HCT116 (cell line): ENCODE measurements around the gene INSYN2A. TPM values are rescaled to one million over a fixed set of nuclear protein-coding genes. Genes with fewer than 3 reads are reported as not detected.

Experiments used
- ATAC-seq: fragments of 200-7000 bp; cut with Tn5 transposase; 2 replicates; pipeline ENCODE4 v1.9.1; 2020; ENCODE audit warnings: mild to moderate bottlenecking, moderate library complexity
- BruUV-seq: library from RNA; stranded (reverse); fragments of 400-500 nt; replicated peaks from 2 replicates; lab custom pipeline; 2021; lab: Mats Ljungman, UMichigan
- CTCF ChIA-PET: fragments of 300-600 bp; sonication (Branson Sonifier 250); formaldehyde crosslinking; loops from one replicate; lab custom pipeline; 2021; ENCODE audit warnings: antibody characterized with exemption; lab: Charles Lee
- POLR2A ChIA-PET: fragments of 300-600, 350-600 bp; sonication (Branson Sonifier 250); formaldehyde crosslinking; loops from one replicate; lab custom pipeline; 2021; ENCODE audit warnings: antibody characterized with exemption; lab: Charles Lee
- RAD21 ChIA-PET, 2 experiments: fragments of 300-600 bp; sonication (Branson Sonifier 250); formaldehyde crosslinking; loops; one replicate each; lab custom pipeline; 2023; ENCODE audit warnings: low total read pairs in 2 of 2; ENCODE audit not compliant: uncharacterized antibody in 2 of 2, unreplicated experiment in 2 of 2, low non-redundant PET in 1 of 2; lab: Charles Lee
- DNase-seq: peaks from one replicate; pipeline ENCODE4 v3.0.0-alpha.2; 2010; ENCODE audit warnings: low read depth, low spot score
- H2AFZ ChIP-seq: fragments of 200-600 bp; shearing (Covaris generic), sonication (generic); 2 replicates; pipeline ENCODE4 v1.6.1; 2017; ENCODE audit warnings: low read depth, mixed run types, mixed read lengths, antibody characterized with exemption, low read length; ENCODE audit not compliant: poor library complexity, severe bottlenecking
- H3K27ac ChIP-seq: 2 replicates; pipeline ENCODE4 v1.5.1; 2012; ENCODE audit warnings: low read depth, low read length
- H3K27me3 ChIP-seq: fragments of 200-600 bp; sonication (generic); 2 replicates; pipeline ENCODE4 v1.6.1; 2016; ENCODE audit warnings: mixed run types, low read length, mixed read lengths; ENCODE audit not compliant: insufficient read depth
- H3K36me3 ChIP-seq, 2 experiments: fragments of 200-500 bp in 1 of 2; fragments of 200-600 bp in 1 of 2; sonication (Bioruptor generic) in 1 of 2; sonication (generic) in 1 of 2; 2 replicates each; pipeline versions ENCODE4 v1.5.1 to v1.6.1; 2014 to 2016; ENCODE audit warnings: low read length in 2 of 2, inconsistent platforms in 1 of 2, mixed read lengths in 1 of 2, mixed run types in 1 of 2; ENCODE audit not compliant: insufficient read depth in 2 of 2, control insufficient read depth in 1 of 2
- H3K4me1 ChIP-seq, 2 experiments: fragments of 200-600 bp in 1 of 2; sonication (generic) in 1 of 2; 2 replicates each; pipeline versions ENCODE4 v1.5.1 to v1.6.1; 2012 to 2017; ENCODE audit warnings: low read length in 2 of 2, inconsistent platforms in 1 of 2, mild to moderate bottlenecking in 1 of 2, mixed read lengths in 1 of 2, mixed run types in 1 of 2, moderate library complexity in 1 of 2; ENCODE audit not compliant: insufficient read depth in 2 of 2, control insufficient read depth in 1 of 2
- H3K4me2 ChIP-seq: fragments of 200-600 bp; sonication (generic); 2 replicates; pipeline ENCODE4 v1.6.1; 2017; ENCODE audit warnings: mixed run types, low read length, mixed read lengths
- H3K4me3 ChIP-seq, 2 experiments: fragments of 200-600 bp in 1 of 2; sonication (generic) in 1 of 2; replicated peaks in 1 of 2; 2 replicates each; pipeline ENCODE4 v1.5.1; 2011 to 2016; ENCODE audit warnings: low read length in 2 of 2, control low read depth in 1 of 2, low read depth in 1 of 2, mild to moderate bottlenecking in 1 of 2, mixed read lengths in 1 of 2, mixed run types in 1 of 2
- H3K79me2 ChIP-seq: fragments of 200-600 bp; sonication (generic); 2 replicates; pipeline ENCODE4 v1.6.1; 2017; ENCODE audit warnings: mild to moderate bottlenecking, mixed run types, low read length, moderate library complexity, mixed read lengths; ENCODE audit not compliant: insufficient read depth
- H3K9ac ChIP-seq: fragments of 200-600 bp; sonication (generic); 2 replicates; pipeline ENCODE4 v1.6.1; 2016; ENCODE audit warnings: low read length, mixed read lengths
- H3K9me2 ChIP-seq: fragments of 200-600 bp; sonication (generic), shearing (Covaris generic); 2 replicates; pipeline ENCODE4 v1.6.1; 2017; ENCODE audit warnings: mixed run types, mild to moderate bottlenecking, moderate library complexity; ENCODE audit not compliant: insufficient read depth
- H3K9me3 ChIP-seq, 2 experiments: fragments of 200-500 bp in 1 of 2; fragments of 200-600 bp in 1 of 2; sonication (Bioruptor generic) in 1 of 2; sonication (generic) in 1 of 2; 2 replicates each; pipeline ENCODE4 v1.6.1; 2014 to 2017; ENCODE audit warnings: low read length in 2 of 2, mixed read lengths in 2 of 2, inconsistent platforms in 1 of 2, low read depth in 1 of 2, mild to moderate bottlenecking in 1 of 2, mixed run types in 1 of 2, moderate library complexity in 1 of 2; ENCODE audit not compliant: control insufficient read depth in 1 of 2, insufficient read depth in 1 of 2
- H4K20me1 ChIP-seq: fragments of 200-600 bp; sonication (generic), shearing (Covaris generic); 2 replicates; pipeline ENCODE4 v1.6.1; 2017; ENCODE audit warnings: mixed run types, mild to moderate bottlenecking, moderate library complexity; ENCODE audit not compliant: insufficient read depth
- CEBPB ChIP-seq: IDR thresholded peaks from 2 replicates; pipeline ENCODE4 v1.6.1; 2012; ENCODE audit warnings: low read depth
- CTCF ChIP-seq, 3 experiments: fragments of 200-600 bp in 1 of 3; sonication (generic) in 1 of 3; IDR thresholded peaks in 2 of 3; conservative IDR thresholded peaks in 1 of 3; 2 replicates each; pipeline ENCODE4 v1.5.1; 2012 to 2017; ENCODE audit warnings: low read depth in 2 of 3, low read length in 2 of 3, antibody characterized with exemption in 1 of 3, borderline replicate concordance in 1 of 3, control low read depth in 1 of 3, mild to moderate bottlenecking in 1 of 3, mixed read lengths in 1 of 3, mixed run types in 1 of 3, moderate library complexity in 1 of 3; ENCODE audit not compliant: insufficient read depth in 1 of 3
- EGR1 ChIP-seq: IDR thresholded peaks from 2 replicates; pipeline ENCODE4 v1.6.1; 2012; ENCODE audit warnings: low read depth
- EZH2 ChIP-seq: fragments of 200-600 bp; sonication (generic); IDR thresholded peaks from 2 replicates; pipeline ENCODE4 v1.6.1; 2017; ENCODE audit warnings: antibody characterized with exemption, mixed run types
- EZH2phosphoT487 ChIP-seq: fragments of 200-600 bp; IDR thresholded peaks from 2 replicates; pipeline ENCODE4 v1.6.1; 2018; ENCODE audit warnings: antibody characterized with exemption, borderline replicate concordance
- FOSL1 ChIP-seq: IDR thresholded peaks from 2 replicates; pipeline ENCODE4 v1.6.1; 2012; ENCODE audit warnings: low read depth
- JUND ChIP-seq: IDR thresholded peaks from 2 replicates; pipeline ENCODE4 v1.6.1; 2012
- POLR2A ChIP-seq: IDR thresholded peaks from 2 replicates; pipeline ENCODE4 v1.7.0; 2011; ENCODE audit warnings: borderline replicate concordance; ENCODE audit not compliant: insufficient read depth, insufficient read length; ENCODE audit errors: extremely low read depth
- POLR2AphosphoS5 ChIP-seq: IDR thresholded peaks from 2 replicates; pipeline ENCODE4 v1.6.1; 2011; ENCODE audit warnings: mild to moderate bottlenecking, low read depth, low read length, moderate library complexity
- RAD21 ChIP-seq: IDR thresholded peaks from 2 replicates; pipeline ENCODE4 v1.6.1; 2012; ENCODE audit warnings: low read depth, mild to moderate bottlenecking
- SIN3A ChIP-seq: IDR thresholded peaks from 2 replicates; pipeline ENCODE4 v1.6.1; 2012; ENCODE audit warnings: low read depth
- SP1 ChIP-seq: IDR thresholded peaks from 2 replicates; pipeline ENCODE4 v1.6.1; 2012; ENCODE audit warnings: low read depth
- SRF ChIP-seq: IDR thresholded peaks from 2 replicates; pipeline ENCODE4 v1.6.1; 2012; ENCODE audit warnings: low read depth
- TCF7L2 ChIP-seq: IDR thresholded peaks from 2 replicates; pipeline ENCODE4 v1.7.0; 2011; ENCODE audit warnings: borderline replicate concordance, inconsistent platforms; ENCODE audit not compliant: insufficient read depth, insufficient read length; ENCODE audit errors: extremely low read depth
- YY1 ChIP-seq: IDR thresholded peaks from 2 replicates; pipeline ENCODE4 v1.6.1; 2011; ENCODE audit warnings: low read length, low read depth, moderate library complexity, mild to moderate bottlenecking; ENCODE audit not compliant: insufficient replicate concordance; ENCODE audit errors: extremely low read depth
- ZBTB33 ChIP-seq: IDR thresholded peaks from 2 replicates; pipeline ENCODE4 v1.6.1; 2011; ENCODE audit warnings: mild to moderate bottlenecking, low read length, moderate library complexity; ENCODE audit not compliant: insufficient replicate concordance; ENCODE audit errors: extremely low read depth
- ZFX ChIP-seq: fragments of 450-650 bp; IDR thresholded peaks from 2 replicates; pipeline ENCODE4 v1.6.1; 2017
- ZNF274 ChIP-seq: fragments of 200-500 bp; sonication (Bioruptor generic); IDR thresholded peaks from 2 replicates; pipeline ENCODE4 v1.6.1; 2014; ENCODE audit warnings: mild to moderate bottlenecking, low read depth, low read length, inconsistent platforms
- intact Hi-C: fragments of 100-400 bp; cut with micrococcal nuclease; formaldehyde crosslinking; loops from 2 replicates; pipeline ENCODE4 v1.10.0; 2022
- total RNA-seq: library from RNA; stranded (reverse); gene quantifications from one replicate; pipeline ENCODE4 v1.2.1, GENCODE V29; 2021; ENCODE audit not compliant: unreplicated experiment
- TF ChIP-seq, protein P1 (sequence below): IDR thresholded peaks from 2 replicates; pipeline ENCODE4 v1.6.1; 2012
- TF ChIP-seq, protein P2 (sequence below): IDR thresholded peaks from 2 replicates; pipeline ENCODE4 v1.6.1; 2012

Gene INSYN2A
- total RNA-seq, 1 experiment from 2014 or later = not detected

DNA sequence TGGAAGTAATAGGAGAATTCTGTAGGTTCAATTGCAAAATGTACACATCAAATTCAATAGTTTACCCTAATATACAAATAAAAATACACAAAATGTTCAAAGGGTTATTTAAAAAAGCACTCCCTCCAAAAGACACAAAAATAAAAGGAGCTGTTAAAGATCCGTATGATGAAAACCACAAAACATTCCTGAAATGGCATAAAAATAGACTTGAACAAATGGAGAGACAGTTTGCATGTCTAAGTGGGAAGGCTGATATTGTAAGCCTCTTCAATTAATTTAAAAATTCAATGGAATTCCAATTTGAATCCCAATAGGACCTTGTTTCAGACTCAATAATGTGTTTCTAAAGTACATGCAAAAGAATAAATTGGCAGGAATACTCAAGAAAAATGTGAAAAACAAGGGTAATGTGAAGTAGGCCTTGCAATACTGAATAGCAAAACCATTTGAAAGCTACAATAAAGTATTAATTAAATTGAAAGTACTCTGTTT is 38.0 kb upstream of the INSYN2A start:
- H3K9me3 ChIP-seq = no peaks in the 10 kb centered on the region
- no peaks in the 10 kb centered on the region for H3K27me3 ChIP-seq
- ChIA-PET POLR2A (no interaction called here), RAD21 (no interaction called here), CTCF (interaction anchor here (2.0 kb wide), 1 partner anchor 9 kb away, joined by 11 read pairs; no protein-coding TSS in a partner anchor)
- H3K4me1 ChIP-seq = no peaks in the 10 kb centered on the region
- no peak overlapping the region for H2AFZ ChIP-seq
- no peak for ATAC-seq
- H3K4me2 ChIP-seq = no peak overlapping the region
- H3K36me3 ChIP-seq = no peaks in the 10 kb centered on the region
- no peaks in the 10 kb centered on the region for H3K9me2 ChIP-seq
- DNase-seq = no peak
- no peaks in the 10 kb centered on the region for H3K79me2 ChIP-seq
- intact Hi-C loops = no loop called here
- no TSS peak for BruUV-seq
- TF ChIP-seq FOSL1 (no peak), EZH2phosphoT487 (no peak), SP1 (no peak), RAD21 (no peak), POLR2AphosphoS5 (no peak), JUND (no peak), POLR2A (no peak), EZH2 (no peak), ZNF274 (no peak), SIN3A (no peak), ZBTB33 (no peak), CEBPB (no peak), EGR1 (no peak), TCF7L2 (no peak), SRF (no peak), ZFX (no peak), CTCF (IDR thresholded peaks at IDR 0.05 in 2 of 3, conservative IDR thresholded peaks at IDR 0.05 in 1 of 3; ENCODE audit: borderline replicate concordance in 1 of 3, insufficient read depth in 1 of 3, low read depth in 2 of 3, low read length in 2 of 3) (no peak), YY1 (no peak)
- TF ChIP-seq, protein P1, sequence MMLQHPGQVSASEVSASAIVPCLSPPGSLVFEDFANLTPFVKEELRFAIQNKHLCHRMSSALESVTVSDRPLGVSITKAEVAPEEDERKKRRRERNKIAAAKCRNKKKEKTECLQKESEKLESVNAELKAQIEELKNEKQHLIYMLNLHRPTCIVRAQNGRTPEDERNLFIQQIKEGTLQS = no peak
- TF ChIP-seq, protein P2, sequence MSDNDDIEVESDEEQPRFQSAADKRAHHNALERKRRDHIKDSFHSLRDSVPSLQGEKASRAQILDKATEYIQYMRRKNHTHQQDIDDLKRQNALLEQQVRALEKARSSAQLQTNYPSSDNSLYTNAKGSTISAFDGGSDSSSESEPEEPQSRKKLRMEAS = no peak
- H3K27ac ChIP-seq = no peak overlapping the region
- no peak overlapping the region for H3K9ac ChIP-seq
- no peak overlapping the region for H3K4me3 ChIP-seq
- H4K20me1 ChIP-seq = no peaks in the 10 kb centered on the region
